Endodermal cell (in vitro differentiated cells): ENCODE measurements around the gene LRRIQ1. TPM values are rescaled to one million over a fixed set of nuclear protein-coding genes. Genes with fewer than 3 reads are reported as not detected.

Source experiments
- DNase-seq: peaks from one replicate; pipeline ENCODE4 v3.0.0-alpha.2; 2017
- H3K27ac ChIP-seq: 2 replicates; pipeline ENCODE4 v1.5.1; 2013; ENCODE audit warnings: mild to moderate bottlenecking, low read depth, low read length, moderate library complexity
- H3K27me3 ChIP-seq: 2 replicates; pipeline ENCODE4 v1.6.1; 2013; ENCODE audit warnings: mild to moderate bottlenecking, low read length, moderate library complexity; ENCODE audit not compliant: insufficient read depth, control insufficient read depth, poor library complexity, severe bottlenecking
- H3K36me3 ChIP-seq: 2 replicates; pipeline ENCODE4 v1.7.0; 2013; ENCODE audit warnings: mild to moderate bottlenecking, low read length, moderate library complexity; ENCODE audit not compliant: control insufficient read depth, insufficient read depth
- H3K4me1 ChIP-seq: one replicate; pipeline ENCODE4 v1.7.0; 2013; ENCODE audit warnings: low read length; ENCODE audit not compliant: control insufficient read depth, insufficient read depth
- H3K4me3 ChIP-seq: 2 replicates; pipeline ENCODE4 v1.5.1; 2013; ENCODE audit warnings: mild to moderate bottlenecking, low read length, moderate library complexity
- H3K9ac ChIP-seq: 2 replicates; pipeline ENCODE4 v1.6.1; 2013; ENCODE audit warnings: mild to moderate bottlenecking, low read length, moderate library complexity; ENCODE audit not compliant: poor library complexity, severe bottlenecking; ENCODE audit errors: extremely low read depth
- H3K9me3 ChIP-seq: 2 replicates; pipeline ENCODE4 v1.6.1; 2013; ENCODE audit warnings: mild to moderate bottlenecking, low read length, moderate library complexity; ENCODE audit not compliant: control insufficient read depth
- H3K27ac Mint-ChIP-seq: 2 replicates; pipeline ENCODE4 v1.8.0; 2020; ENCODE audit warnings: mixed read lengths
- H3K27me3 Mint-ChIP-seq: 2 replicates; pipeline ENCODE4 v1.8.0; 2021; ENCODE audit warnings: mild to moderate bottlenecking, mixed read lengths; ENCODE audit not compliant: insufficient read depth
- H3K36me3 Mint-ChIP-seq: 2 replicates; pipeline ENCODE4 v1.8.0; 2020; ENCODE audit warnings: low read depth, mixed read lengths
- H3K4me1 Mint-ChIP-seq: 2 replicates; pipeline ENCODE4 v1.8.0; 2020; ENCODE audit warnings: mixed read lengths
- H3K4me3 Mint-ChIP-seq: 2 replicates; pipeline ENCODE4 v1.8.0; 2020; ENCODE audit warnings: mild to moderate bottlenecking, moderate library complexity, mixed read lengths
- H3K9me3 Mint-ChIP-seq: 2 replicates; pipeline ENCODE4 v1.8.0; 2020; ENCODE audit warnings: mild to moderate bottlenecking, mixed read lengths
- WGBS, 2 experiments: methylation state at CpG; one replicate each; pipeline versions ENCODE4 v1.1.5 to v1.1.7; 2013; ENCODE audit warnings: missing lambda C conversion rate in 2 of 2, mixed read lengths in 1 of 2; ENCODE audit not compliant: insufficient coverage in 1 of 2, insufficient read length in 1 of 2; 5-methylcytosine and 5-hydroxymethylcytosine counted together
- total RNA-seq, 2 donors: library from RNA; stranded (reverse); fragmentation: NEBNext Ultra II Directional in 1 of 2; extraction: Animal tissue kit (Norgen Biotek cat#: 25700) in 1 of 2; gene quantifications; 2 replicates in 1 of 2; 3 replicates in 1 of 2; pipeline ENCODE4 v1.2.1, GENCODE V29; 2021
- TF ChIP-seq, protein P1 (sequence below): fragments of 200-600 bp; sonication (generic); conservative IDR thresholded peaks from 2 replicates; pipeline ENCODE4 v1.5.0; 2021; ENCODE audit warnings: antibody characterized with exemption, mild to moderate bottlenecking

The LRRIQ1 gene
- total RNA-seq, 2 donors from 2014 or later: 2.9 to 6.2 TPM

DNA sequence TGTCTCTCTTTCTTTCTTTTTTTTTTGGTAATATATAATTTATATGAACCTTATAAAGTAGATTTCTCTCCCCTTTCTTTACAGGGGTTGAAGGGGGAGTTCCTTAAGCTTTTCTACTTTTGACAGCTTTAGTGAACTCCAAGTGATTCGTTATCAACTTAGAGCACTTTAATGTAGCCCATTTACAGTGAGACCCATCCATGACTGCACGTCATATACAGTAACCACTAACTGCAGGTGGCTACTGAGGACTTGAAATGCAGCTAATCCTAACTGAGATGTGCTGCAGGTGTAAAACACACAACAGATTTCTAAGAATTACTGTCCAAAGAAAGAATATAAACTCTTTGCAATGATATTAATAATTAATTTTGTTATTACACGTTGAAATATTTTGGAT lies 582 bp downstream of the LRRIQ1 start:
- peak overlapping the region; percentile 87 for H3K4me3 ChIP-seq
- H3K9me3 ChIP-seq: no peaks in the 10 kb centered on the region
- H3K27ac Mint-ChIP-seq: no peak overlapping the region

DNA sequence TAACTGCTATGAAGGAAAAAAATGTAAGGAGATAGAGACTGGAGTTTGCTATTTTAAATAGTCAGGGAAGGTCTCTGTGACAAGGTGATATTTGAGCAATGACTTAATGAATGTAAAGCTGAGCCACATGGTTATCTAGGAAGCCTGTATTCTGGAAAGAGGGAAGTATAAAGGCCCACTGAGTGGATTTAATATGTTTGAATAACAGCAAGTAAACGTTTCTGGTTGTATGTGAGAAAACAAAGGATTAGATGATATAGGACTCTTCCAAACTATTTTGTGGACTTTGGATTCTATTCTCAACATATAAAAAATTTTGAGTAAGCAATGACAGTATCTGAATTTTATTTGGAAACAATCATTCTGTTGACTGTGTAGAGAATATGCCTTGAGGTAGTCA lies 5.2 kb downstream of the LRRIQ1 start:
- Histone ChIP-seq H3K4me1 (no peaks in the 10 kb centered on the region), H3K27me3 (no peaks in the 10 kb centered on the region), H3K36me3 (no peaks in the 10 kb centered on the region), H3K9me3 (no peaks in the 10 kb centered on the region), H3K4me3 (no peak overlapping the region), H3K9ac (no peak overlapping the region), H3K27ac (no peak overlapping the region)
- 60% methylated on average over 1 of the region's 1 CpG; no CpG with 5 or more reads in 1 of the 2 experiments for WGBS, 2 experiments
- Mint-ChIP-seq H3K4me1 (no peaks in the 10 kb centered on the region), H3K4me3 (no peak overlapping the region), H3K9me3 (no peaks in the 10 kb centered on the region), H3K27me3 (no peaks in the 10 kb centered on the region), H3K36me3 (no peaks in the 10 kb centered on the region), H3K27ac (no peak overlapping the region)
- TF ChIP-seq, protein P1, sequence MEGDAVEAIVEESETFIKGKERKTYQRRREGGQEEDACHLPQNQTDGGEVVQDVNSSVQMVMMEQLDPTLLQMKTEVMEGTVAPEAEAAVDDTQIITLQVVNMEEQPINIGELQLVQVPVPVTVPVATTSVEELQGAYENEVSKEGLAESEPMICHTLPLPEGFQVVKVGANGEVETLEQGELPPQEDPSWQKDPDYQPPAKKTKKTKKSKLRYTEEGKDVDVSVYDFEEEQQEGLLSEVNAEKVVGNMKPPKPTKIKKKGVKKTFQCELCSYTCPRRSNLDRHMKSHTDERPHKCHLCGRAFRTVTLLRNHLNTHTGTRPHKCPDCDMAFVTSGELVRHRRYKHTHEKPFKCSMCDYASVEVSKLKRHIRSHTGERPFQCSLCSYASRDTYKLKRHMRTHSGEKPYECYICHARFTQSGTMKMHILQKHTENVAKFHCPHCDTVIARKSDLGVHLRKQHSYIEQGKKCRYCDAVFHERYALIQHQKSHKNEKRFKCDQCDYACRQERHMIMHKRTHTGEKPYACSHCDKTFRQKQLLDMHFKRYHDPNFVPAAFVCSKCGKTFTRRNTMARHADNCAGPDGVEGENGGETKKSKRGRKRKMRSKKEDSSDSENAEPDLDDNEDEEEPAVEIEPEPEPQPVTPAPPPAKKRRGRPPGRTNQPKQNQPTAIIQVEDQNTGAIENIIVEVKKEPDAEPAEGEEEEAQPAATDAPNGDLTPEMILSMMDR: no peak
- DNase-seq: no peak

More for the DNA sequence above, 582 bp downstream of the LRRIQ1 start:
- no peaks in the 10 kb centered on the region for H3K36me3 Mint-ChIP-seq
- H3K27me3 Mint-ChIP-seq: peaks cover 17% of the 10 kb centered on the region
- H3K4me3 Mint-ChIP-seq: peak overlapping the region; percentile 77
- 16 to 60% methylated on average over 1 to 2 of the region's 3 CpGs for WGBS, 2 experiments
- DNase-seq: no peak
- H3K9ac ChIP-seq: peak overlapping the region; percentile 81
- peaks cover 18% of the 10 kb centered on the region for H3K27me3 ChIP-seq
- no peaks in the 10 kb centered on the region for H3K4me1 ChIP-seq
- no peak overlapping the region for H3K27ac ChIP-seq
- no peaks in the 10 kb centered on the region for H3K9me3 Mint-ChIP-seq
- no peaks in the 10 kb centered on the region for H3K36me3 ChIP-seq
- H3K4me1 Mint-ChIP-seq: no peaks in the 10 kb centered on the region
- TF ChIP-seq, protein P1: no peak

DNA sequence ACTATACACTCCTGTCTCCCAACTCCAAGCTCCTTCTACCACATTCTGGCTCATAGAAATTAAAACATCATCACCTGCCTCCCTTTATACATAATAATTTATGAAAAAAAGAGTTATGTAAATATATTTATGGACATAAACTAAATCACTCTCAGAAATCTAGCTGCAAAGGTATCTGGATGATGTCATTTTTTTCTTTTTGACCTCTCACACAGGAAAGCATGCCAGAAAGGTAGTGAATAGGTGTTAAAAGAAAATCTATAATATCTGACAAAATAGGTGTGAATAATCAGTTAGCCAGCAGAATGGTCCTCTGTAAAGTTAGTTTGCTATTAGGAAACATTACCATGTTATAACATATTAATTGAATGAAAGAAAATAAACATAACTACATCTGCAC lies 7.7 kb downstream of the LRRIQ1 start:
- Histone ChIP-seq H3K27ac (no peak overlapping the region), H3K9me3 (no peaks in the 10 kb centered on the region), H3K4me1 (no peaks in the 10 kb centered on the region), H3K36me3 (no peaks in the 10 kb centered on the region), H3K4me3 (no peak overlapping the region), H3K9ac (no peak overlapping the region), H3K27me3 (no peaks in the 10 kb centered on the region)
- no peaks in the 10 kb centered on the region for H3K9me3 Mint-ChIP-seq
- H3K36me3 Mint-ChIP-seq: no peaks in the 10 kb centered on the region
- no peaks in the 10 kb centered on the region for H3K27me3 Mint-ChIP-seq
- H3K4me3 Mint-ChIP-seq: no peak overlapping the region
- TF ChIP-seq, protein P1: no peak
- H3K27ac Mint-ChIP-seq: no peak overlapping the region
- H3K4me1 Mint-ChIP-seq: no peaks in the 10 kb centered on the region
- no peak for DNase-seq
